ENCODE measurements around the gene MEFV. TPM values are rescaled to one million over a fixed set of nuclear protein-coding genes. Genes with fewer than 3 reads are reported as not detected.

The MEFV gene
- total RNA-seq (2014; rRNA removed; shearing (Covaris generic); ENCODE audit: low replicate concordance): not detected in 2 replicates

DNA sequence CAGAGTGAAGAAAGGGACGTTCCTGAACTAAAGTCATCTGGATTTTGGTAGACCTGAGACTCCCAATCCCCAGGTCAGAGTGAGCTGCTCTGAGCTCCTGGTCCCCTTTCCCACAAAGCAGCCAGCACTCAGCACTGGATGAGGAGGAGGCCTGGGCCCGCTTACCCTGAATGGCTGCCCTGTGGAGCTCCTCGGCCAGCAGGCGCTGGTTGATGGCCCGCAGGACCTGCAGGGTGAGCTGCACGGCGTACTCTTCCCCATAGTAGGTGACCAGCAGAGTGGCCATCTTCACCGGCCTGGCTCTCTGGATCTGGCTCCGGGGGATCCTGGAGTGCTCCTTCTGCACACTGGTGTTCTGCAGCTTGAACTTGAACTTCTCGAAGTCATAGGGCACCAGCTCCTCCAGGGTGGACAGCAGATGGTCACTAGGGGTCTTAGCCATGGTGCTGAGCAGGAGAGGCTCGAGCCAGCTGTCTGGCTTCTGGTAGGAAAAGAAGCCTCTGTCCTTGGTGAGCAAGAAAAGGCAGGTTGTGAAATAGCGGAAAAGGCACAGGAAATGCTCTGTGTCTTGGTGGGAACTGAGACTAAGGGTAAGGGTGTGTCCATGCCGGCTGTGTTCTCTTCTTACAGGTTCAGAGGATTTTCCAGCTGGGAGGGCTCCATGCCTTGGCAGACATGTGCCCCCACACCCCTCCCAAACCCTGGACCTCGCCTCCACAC, at the start of gene MEFV:
TSS of gene MEFV (minus strand) at position 488 of the 720 bp plus-strand sequence. CDS start at position 442, 46 bp downstream.
- Histone ChIP-seq H3K27me3 (ENCODE audit: low read length) (no peaks in the 10 kb centered on the region), H3K79me2 (ENCODE audit: low read length) (no peaks in the 10 kb centered on the region), H3K4me1 (ENCODE audit: low read length) (no peaks in the 10 kb centered on the region), H2AFZ (ENCODE audit: low read length) (no peak within 1 kb of the TSS), H4K20me1 (ENCODE audit: insufficient read depth, low read depth, low read length) (no peaks in the 10 kb centered on the region), H3K9ac (ENCODE audit: low read length) (no peak within 1 kb of the TSS), H3K9me2 (replicated peaks; ENCODE audit: insufficient read depth, low read length) (no peaks in the 10 kb centered on the region), H3K9me3 (ENCODE audit: low read length) (no peaks in the 10 kb centered on the region), H3K27ac (ENCODE audit: low read length) (no peak within 1 kb of the TSS), H3K36me3 (ENCODE audit: insufficient read depth, low read length) (no peaks in the 10 kb centered on the region), H3K4me3 (ENCODE audit: low read length) (no peak within 1 kb of the TSS), H3K4me2 (ENCODE audit: low read depth, low read length, poor library complexity, severe bottlenecking) (no peak within 1 kb of the TSS)
- peak; percentile 16 for DNase-seq

GRCh38 chr16:3306078-3306477, 49.6 kb upstream of the MEFV start:
- no peak for DNase-seq
- Histone ChIP-seq H3K4me3 (ENCODE audit: low read length) (peak overlapping the region; percentile 84), H3K9ac (ENCODE audit: low read length) (peak overlapping the region; percentile 81), H4K20me1 (ENCODE audit: insufficient read depth, low read depth, low read length) (no peaks in the 10 kb centered on the region), H3K79me2 (ENCODE audit: low read length) (peaks cover 24% of the 10 kb centered on the region), H3K36me3 (ENCODE audit: insufficient read depth, low read length) (peaks cover 42% of the 10 kb centered on the region), H3K4me2 (ENCODE audit: low read depth, low read length, poor library complexity, severe bottlenecking) (peak overlapping the region; percentile 74), H2AFZ (ENCODE audit: low read length) (peak overlapping the region; percentile 48; the same call in 1 of the 2 replicates), H3K27me3 (ENCODE audit: low read length) (no peaks in the 10 kb centered on the region), H3K9me3 (ENCODE audit: low read length) (peaks cover 32% of the 10 kb centered on the region), H3K4me1 (ENCODE audit: low read length) (peaks cover 13% of the 10 kb centered on the region), H3K9me2 (replicated peaks; ENCODE audit: insufficient read depth, low read length) (no peaks in the 10 kb centered on the region), H3K27ac (ENCODE audit: low read length) (peak overlapping the region; percentile 52)

DNA sequence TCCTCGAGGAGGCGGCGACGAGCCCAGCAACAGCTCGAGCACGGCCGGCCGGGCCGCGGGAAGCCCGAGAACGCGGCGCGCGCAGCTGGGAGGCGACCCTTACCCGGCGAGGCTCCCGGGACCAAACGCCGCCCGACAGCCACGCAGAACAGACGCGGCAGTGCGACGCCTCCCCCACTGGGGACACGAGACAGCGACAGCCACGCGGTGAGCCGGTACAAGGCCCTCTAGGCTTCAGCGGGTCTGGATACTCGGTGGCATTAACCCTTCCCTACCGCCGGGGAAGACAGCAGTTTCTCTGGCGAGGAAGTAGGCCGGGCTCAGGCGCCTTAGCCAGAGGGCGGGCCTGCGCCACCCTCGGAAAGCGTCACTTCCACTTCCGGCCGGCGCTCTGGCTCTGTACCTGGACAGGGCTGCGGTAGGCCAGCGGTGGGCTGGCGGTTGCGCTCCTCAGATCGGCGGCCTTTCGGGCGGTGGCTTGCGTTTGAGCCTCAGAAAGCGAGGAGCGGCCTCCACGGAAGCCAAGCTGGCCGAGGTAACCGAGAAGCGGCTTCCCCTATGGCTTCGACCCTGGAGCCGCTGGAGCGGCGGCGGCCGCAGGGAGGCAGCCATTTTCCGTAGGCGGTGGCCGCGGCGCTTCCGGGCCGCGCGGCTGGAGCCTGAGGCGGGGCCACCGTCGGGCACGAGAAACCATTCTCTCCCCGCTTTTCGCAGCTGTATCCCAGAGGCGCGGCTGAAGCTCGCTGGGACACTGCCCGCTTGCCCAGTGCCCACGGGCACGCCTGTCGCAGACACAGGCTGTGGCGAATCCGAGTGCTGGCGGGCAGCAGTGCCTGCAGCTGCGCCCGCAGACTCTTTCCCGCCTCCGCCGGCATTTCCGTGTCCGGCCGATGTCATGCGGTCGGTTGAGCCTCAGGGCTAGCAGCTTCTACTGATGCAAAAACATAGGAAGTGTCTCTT, 49.0 kb upstream of the MEFV start, which contains the start of the genes TIGD7 and ZNF75A:
TSS of gene TIGD7 (minus strand) at position 322 of the 960 bp plus-strand sequence. CDS start 4,816 bp downstream, outside the sequence.
TSS of gene ZNF75A (plus strand) at position 389 of the 960 bp plus-strand sequence. CDS start 2,932 bp downstream, outside the sequence.
- Histone ChIP-seq H3K4me1 (ENCODE audit: low read length) (peaks cover 13% of the 10 kb centered on the region), H3K36me3 (ENCODE audit: insufficient read depth, low read length) (peaks cover 49% of the 10 kb centered on the region), H3K9ac (ENCODE audit: low read length) (peak within 1 kb of the TSS; percentile 81), H2AFZ (ENCODE audit: low read length) (peak within 1 kb of the TSS; percentile 88; the same call in 1 of the 2 replicates), H3K79me2 (ENCODE audit: low read length) (peaks cover 24% of the 10 kb centered on the region), H3K4me3 (ENCODE audit: low read length) (peak within 1 kb of the TSS; percentile 84), H4K20me1 (ENCODE audit: insufficient read depth, low read depth, low read length) (no peaks in the 10 kb centered on the region), H3K4me2 (ENCODE audit: low read depth, low read length, poor library complexity, severe bottlenecking) (peak within 1 kb of the TSS; percentile 74), H3K27me3 (ENCODE audit: low read length) (no peaks in the 10 kb centered on the region), H3K9me3 (ENCODE audit: low read length) (peaks cover 32% of the 10 kb centered on the region), H3K9me2 (replicated peaks; ENCODE audit: insufficient read depth, low read length) (no peaks in the 10 kb centered on the region), H3K27ac (ENCODE audit: low read length) (peak within 1 kb of the TSS; percentile 52)
- peak; percentile 93 for DNase-seq

DNA sequence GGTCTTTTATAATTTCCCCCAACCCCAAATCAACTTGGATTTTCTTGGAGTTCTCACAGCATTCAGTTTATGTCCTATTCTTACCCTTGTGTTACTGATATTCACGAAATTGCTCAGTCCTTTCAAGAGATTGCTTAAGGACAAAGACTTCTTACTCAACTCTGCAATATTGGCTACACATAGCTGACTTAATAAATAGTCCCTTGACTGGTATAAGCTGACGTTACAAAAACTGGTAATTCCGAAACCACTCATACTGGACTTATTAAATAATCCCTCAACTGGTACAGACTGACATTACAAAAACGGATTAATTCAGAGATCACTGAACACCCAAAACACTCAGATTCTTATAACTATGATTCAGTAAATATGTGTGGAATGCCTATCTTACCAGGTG, 47.9 kb upstream of the MEFV start:
- peaks cover 35% of the 10 kb centered on the region for H3K9me3 ChIP-seq (ENCODE audit: low read length)
- H3K27ac ChIP-seq (ENCODE audit: low read length): no peak overlapping the region
- peaks cover 13% of the 10 kb centered on the region for H3K4me1 ChIP-seq (ENCODE audit: low read length)
- peaks cover 24% of the 10 kb centered on the region for H3K79me2 ChIP-seq (ENCODE audit: low read length)
- no peaks in the 10 kb centered on the region for H4K20me1 ChIP-seq (ENCODE audit: insufficient read depth, low read depth, low read length)
- H2AFZ ChIP-seq (ENCODE audit: low read length): no peak overlapping the region
- H3K27me3 ChIP-seq (ENCODE audit: low read length): no peaks in the 10 kb centered on the region
- no peak for DNase-seq
- H3K4me3 ChIP-seq (ENCODE audit: low read length): peak overlapping the region; percentile 84; the same call in 1 of the 2 replicates
- H3K4me2 ChIP-seq (ENCODE audit: low read depth, low read length, poor library complexity, severe bottlenecking): no peak overlapping the region
- no peaks in the 10 kb centered on the region for H3K9me2 ChIP-seq (replicated peaks; ENCODE audit: insufficient read depth, low read length)
- no peak overlapping the region for H3K9ac ChIP-seq (ENCODE audit: low read length)
- H3K36me3 ChIP-seq (ENCODE audit: insufficient read depth, low read length): peaks cover 53% of the 10 kb centered on the region

DNA sequence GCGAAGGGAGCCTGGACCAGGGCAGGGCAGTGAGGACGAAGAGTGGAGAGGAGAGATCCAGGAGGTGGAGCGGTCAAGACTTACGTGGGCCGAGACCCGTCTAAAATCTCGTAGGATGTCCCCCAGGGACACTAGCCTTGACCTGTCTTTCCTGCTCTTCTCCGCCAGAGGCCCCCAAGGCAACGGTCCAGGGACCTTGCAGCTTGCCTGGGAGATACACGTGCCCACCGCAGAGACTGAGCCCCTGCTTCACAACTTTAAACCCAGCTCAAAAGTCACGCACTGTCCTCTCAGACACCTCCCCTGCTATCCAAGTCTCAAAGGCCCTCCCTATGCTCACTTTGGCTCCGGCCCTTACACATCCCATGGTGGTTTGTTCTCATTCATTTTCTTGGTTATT, 39.4 kb upstream of the MEFV start:
- H3K9ac ChIP-seq (ENCODE audit: low read length): no peak overlapping the region
- DNase-seq: no peak
- no peak overlapping the region for H3K4me2 ChIP-seq (ENCODE audit: low read depth, low read length, poor library complexity, severe bottlenecking)
- no peaks in the 10 kb centered on the region for H3K9me2 ChIP-seq (replicated peaks; ENCODE audit: insufficient read depth, low read length)
- H3K79me2 ChIP-seq (ENCODE audit: low read length): peaks cover 25% of the 10 kb centered on the region
- peaks cover 33% of the 10 kb centered on the region for H3K9me3 ChIP-seq (ENCODE audit: low read length)
- peaks cover 72% of the 10 kb centered on the region for H3K36me3 ChIP-seq (ENCODE audit: insufficient read depth, low read length)
- no peaks in the 10 kb centered on the region for H3K27me3 ChIP-seq (ENCODE audit: low read length)
- H4K20me1 ChIP-seq (ENCODE audit: insufficient read depth, low read depth, low read length): no peaks in the 10 kb centered on the region
- no peak overlapping the region for H2AFZ ChIP-seq (ENCODE audit: low read length)
- H3K27ac ChIP-seq (ENCODE audit: low read length): no peak overlapping the region
- no peak overlapping the region for H3K4me3 ChIP-seq (ENCODE audit: low read length)
- H3K4me1 ChIP-seq (ENCODE audit: low read length): no peaks in the 10 kb centered on the region

DNA sequence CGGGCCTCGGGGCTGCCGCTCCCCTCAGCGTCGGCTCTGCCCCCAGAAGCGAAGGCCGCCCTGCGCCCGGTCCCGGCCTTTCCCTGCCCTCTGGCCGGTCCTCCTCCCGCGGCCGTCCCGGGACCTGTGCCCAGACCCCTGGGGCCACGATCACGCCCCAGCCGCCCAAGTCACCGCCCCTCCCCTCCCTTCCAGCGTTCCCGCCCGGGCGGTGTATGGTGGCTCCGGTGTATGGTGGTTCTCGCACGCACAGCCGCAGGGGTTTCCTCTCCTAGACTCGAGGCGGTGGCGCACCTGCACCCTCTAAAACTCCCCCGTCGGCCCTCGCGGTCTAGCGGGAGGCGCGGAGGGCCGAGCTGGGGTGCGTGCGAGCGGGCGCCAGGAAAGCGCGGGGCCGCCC, 38.8 kb upstream of the MEFV start:
- no peaks in the 10 kb centered on the region for H3K27me3 ChIP-seq (ENCODE audit: low read length)
- H4K20me1 ChIP-seq (ENCODE audit: insufficient read depth, low read depth, low read length): no peaks in the 10 kb centered on the region
- H3K36me3 ChIP-seq (ENCODE audit: insufficient read depth, low read length): peaks cover 72% of the 10 kb centered on the region
- H3K9me2 ChIP-seq (replicated peaks; ENCODE audit: insufficient read depth, low read length): no peaks in the 10 kb centered on the region
- no peak overlapping the region for H3K9ac ChIP-seq (ENCODE audit: low read length)
- peaks cover 30% of the 10 kb centered on the region for H3K79me2 ChIP-seq (ENCODE audit: low read length)
- H3K27ac ChIP-seq (ENCODE audit: low read length): no peak overlapping the region
- DNase-seq: no peak
- H2AFZ ChIP-seq (ENCODE audit: low read length): no peak overlapping the region
- no peaks in the 10 kb centered on the region for H3K4me1 ChIP-seq (ENCODE audit: low read length)
- H3K9me3 ChIP-seq (ENCODE audit: low read length): peaks cover 37% of the 10 kb centered on the region
- no peak overlapping the region for H3K4me3 ChIP-seq (ENCODE audit: low read length)
- H3K4me2 ChIP-seq (ENCODE audit: low read depth, low read length, poor library complexity, severe bottlenecking): no peak overlapping the region

- H3K9me3 ChIP-seq (ENCODE audit: low read length): peaks cover 56% of the 10 kb centered on the region
- peaks cover 52% of the 10 kb centered on the region for H3K79me2 ChIP-seq (ENCODE audit: low read length)
- H3K27ac ChIP-seq (ENCODE audit: low read length): no peak overlapping the region
Observed at GRCh38 chr16:3292604-3293003, 36.2 kb upstream of the MEFV start.

More at GRCh38 chr16:3292604-3293003, 36.2 kb upstream of the MEFV start:
- H3K4me1 ChIP-seq (ENCODE audit: low read length): no peaks in the 10 kb centered on the region
- no peak overlapping the region for H2AFZ ChIP-seq (ENCODE audit: low read length)
- no peak overlapping the region for H3K9ac ChIP-seq (ENCODE audit: low read length)
- H3K9me2 ChIP-seq (replicated peaks; ENCODE audit: insufficient read depth, low read length): no peaks in the 10 kb centered on the region
- DNase-seq: no peak
- no peak overlapping the region for H3K4me2 ChIP-seq (ENCODE audit: low read depth, low read length, poor library complexity, severe bottlenecking)
- no peaks in the 10 kb centered on the region for H4K20me1 ChIP-seq (ENCODE audit: insufficient read depth, low read depth, low read length)
- peaks cover 73% of the 10 kb centered on the region for H3K36me3 ChIP-seq (ENCODE audit: insufficient read depth, low read length)
- no peaks in the 10 kb centered on the region for H3K27me3 ChIP-seq (ENCODE audit: low read length)
- no peak overlapping the region for H3K4me3 ChIP-seq (ENCODE audit: low read length)

Measured in Karpas-422 (cell line).